Mesodermal cell (in vitro differentiated cells): ENCODE measurements around the gene OTOL1.
"Not testable (repeated sequence)": the region's sequence is repeated elsewhere in the genome, so short reads cannot be mapped to it uniquely, and the experiment has no call there.

Experiments
- H3K27ac ChIP-seq: 2 replicates; pipeline ENCODE4 v1.7.0; 2013; ENCODE audit warnings: mild to moderate bottlenecking, low read depth, low read length, moderate library complexity; ENCODE audit not compliant: severe bottlenecking
- H3K36me3 ChIP-seq: 2 replicates; pipeline ENCODE4 v1.7.1; 2013; ENCODE audit warnings: mild to moderate bottlenecking, low read length, moderate library complexity; ENCODE audit not compliant: control insufficient read depth, insufficient read depth
- H3K4me1 ChIP-seq: one replicate; pipeline ENCODE4 v1.7.1; 2013; ENCODE audit warnings: mild to moderate bottlenecking, low read length; ENCODE audit not compliant: insufficient read depth, control insufficient read depth, poor library complexity, severe bottlenecking
- H3K4me3 ChIP-seq: 2 replicates; pipeline ENCODE4 v1.7.0; 2013; ENCODE audit warnings: low read length, control low read depth, mild to moderate bottlenecking; ENCODE audit not compliant: insufficient read depth, poor library complexity, severe bottlenecking; ENCODE audit errors: extremely low read depth
- H3K9me3 ChIP-seq: 2 replicates; pipeline ENCODE4 v1.7.1; 2013; ENCODE audit warnings: mild to moderate bottlenecking, low read length, moderate library complexity; ENCODE audit not compliant: control insufficient read depth
- WGBS, 2 experiments: methylation state at CpG; one replicate each; pipeline ENCODE4 v1.1.5; 2013; ENCODE audit warnings: missing lambda C conversion rate in 2 of 2; ENCODE audit not compliant: insufficient coverage in 2 of 2; 5-methylcytosine and 5-hydroxymethylcytosine counted together

The OTOL1 gene

DNA sequence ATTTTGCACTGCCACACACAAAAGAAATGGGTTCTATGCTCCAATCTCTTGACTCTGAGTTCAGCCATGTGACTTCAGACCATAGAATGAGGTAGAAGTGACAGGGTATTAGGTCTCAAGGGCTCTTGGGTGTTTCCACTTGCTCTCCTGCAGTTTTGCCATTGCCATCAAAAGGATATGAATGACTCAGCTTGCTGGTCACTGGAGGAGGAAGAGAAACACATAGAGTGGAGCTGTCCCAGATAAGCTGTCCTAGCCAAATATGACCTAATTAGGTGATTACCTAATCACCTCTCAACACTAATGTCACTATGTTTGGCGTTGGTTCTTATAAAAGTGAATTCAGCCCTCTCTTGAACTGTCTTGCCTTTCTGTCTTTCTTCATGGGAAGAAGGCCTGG is 8.3 kb upstream of the OTOL1 start:
- not testable (repeated sequence) for H3K4me1 ChIP-seq, H3K27ac ChIP-seq, H3K9me3 ChIP-seq, H3K36me3 ChIP-seq, H3K4me3 ChIP-seq
- no CpG with 5 or more reads among the region's 1 CpG for WGBS, 2 experiments

DNA sequence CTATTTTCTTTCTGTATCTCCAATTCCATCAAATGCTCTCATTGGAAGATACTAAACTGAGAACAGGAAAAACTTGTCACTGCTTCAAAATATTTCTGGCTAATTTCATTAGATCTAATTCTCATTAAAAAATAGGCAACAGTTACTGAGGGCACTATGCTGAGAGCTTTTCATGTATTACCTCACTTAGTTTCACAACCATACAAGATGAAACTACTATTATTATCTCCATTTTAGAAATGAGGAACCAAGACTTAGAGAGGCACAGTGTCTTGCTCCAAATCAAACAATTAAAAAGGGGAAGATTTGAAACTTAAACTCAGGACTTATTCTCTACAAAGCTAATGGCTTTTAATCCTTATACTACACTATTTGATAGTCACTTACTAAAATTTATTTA is 7.2 kb upstream of the OTOL1 start:
- Histone ChIP-seq H3K4me1 (no peaks in the 10 kb centered on the region), H3K9me3 (no peaks in the 10 kb centered on the region), H3K4me3 (no peak overlapping the region), H3K36me3 (no peaks in the 10 kb centered on the region), H3K27ac (no peak overlapping the region)

GRCh38 chr3:161490845-161491244 is 5.8 kb upstream of the OTOL1 start:
- not testable (repeated sequence) for H3K27ac ChIP-seq, H3K4me1 ChIP-seq, H3K4me3 ChIP-seq, H3K9me3 ChIP-seq, H3K36me3 ChIP-seq
- 100% methylated on average over 1 of the region's 1 CpG for WGBS, 2 experiments

DNA sequence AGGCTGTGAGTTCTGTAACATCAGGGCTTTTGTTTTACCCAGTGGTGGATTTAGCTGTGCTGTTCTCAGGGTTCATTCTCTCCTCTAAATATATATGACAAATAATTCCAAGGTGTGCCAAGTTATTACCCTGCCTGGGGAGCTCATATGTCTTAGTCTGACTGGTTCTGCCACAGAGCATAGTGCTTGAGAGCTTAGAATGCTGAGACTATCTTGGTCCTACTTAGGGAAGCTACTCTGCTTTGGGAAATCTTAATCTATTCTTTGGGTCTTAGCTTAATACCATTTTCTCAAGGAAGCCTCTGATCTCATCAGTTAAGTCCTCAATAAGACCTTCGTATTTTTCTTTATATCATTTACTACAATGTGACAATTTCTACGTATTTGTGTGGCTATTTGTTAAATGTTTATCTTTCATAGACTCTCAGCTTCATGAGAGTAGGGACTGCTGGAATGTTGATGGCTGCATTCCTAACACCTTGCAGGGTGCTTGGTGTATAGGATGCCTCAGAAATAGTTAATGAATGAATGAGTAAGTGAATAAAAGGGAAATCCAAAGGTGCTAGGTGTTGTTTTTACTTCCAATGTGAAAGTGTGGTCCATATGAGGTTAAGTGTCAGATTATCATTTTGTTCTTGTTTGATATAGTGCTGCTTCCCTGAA is 1.8 kb downstream of the OTOL1 start:
- WGBS, 2 experiments = no CpG with 5 or more reads among the region's 2 CpGs
- Histone ChIP-seq H3K27ac (no peak overlapping the region), H3K4me3 (no peak overlapping the region), H3K9me3 (peaks cover 7% of the 10 kb centered on the region), H3K4me1 (no peaks in the 10 kb centered on the region), H3K36me3 (no peaks in the 10 kb centered on the region)

DNA sequence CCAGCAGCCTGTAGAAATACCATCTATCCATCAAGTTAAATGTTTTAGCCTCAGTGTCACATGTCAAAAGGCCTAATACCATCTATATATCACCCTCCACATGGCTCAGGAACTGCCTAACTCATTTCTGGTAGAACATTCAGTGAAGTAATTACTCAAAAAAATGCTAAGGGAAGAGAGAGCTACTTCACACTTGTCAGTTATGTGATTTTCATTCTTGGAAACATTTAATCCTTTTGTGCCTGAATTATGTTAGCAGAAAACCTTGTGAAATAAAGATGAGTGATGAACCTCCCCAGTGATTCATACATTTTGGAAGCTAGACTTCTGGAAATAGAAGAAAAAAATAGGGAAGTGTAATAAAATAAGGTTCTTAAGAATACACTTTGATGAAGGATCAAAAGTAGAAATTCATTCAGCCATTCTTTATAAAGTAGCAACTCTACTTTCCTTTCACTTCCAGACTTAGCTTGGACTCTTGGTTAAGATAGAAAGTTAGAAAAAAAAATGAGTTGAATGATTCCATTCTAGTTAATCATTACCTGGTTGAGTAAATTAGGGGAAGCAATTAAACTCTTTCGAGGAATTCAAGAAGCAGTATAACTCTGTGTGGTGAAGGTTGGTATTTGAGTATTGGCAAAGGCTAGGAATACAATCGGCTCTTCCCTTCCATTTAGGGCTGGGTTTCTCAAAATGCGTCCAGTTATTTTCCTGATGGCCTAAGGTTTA is 3.6 kb downstream of the OTOL1 start:
- H3K36me3 ChIP-seq = no peaks in the 10 kb centered on the region
- no peak overlapping the region for H3K4me3 ChIP-seq
- 90 to 92% methylated on average over 3 of the region's 3 CpGs for WGBS, 2 experiments
- no peak overlapping the region for H3K27ac ChIP-seq
- H3K9me3 ChIP-seq = peaks cover under 1% of the 10 kb centered on the region
- no peaks in the 10 kb centered on the region for H3K4me1 ChIP-seq

GRCh38 chr3:161503271-161503670 is 6.7 kb downstream of the OTOL1 start:
- H3K4me3 ChIP-seq = no peak overlapping the region
- no peak overlapping the region for H3K27ac ChIP-seq
- H3K4me1 ChIP-seq = no peaks in the 10 kb centered on the region
- WGBS, 2 experiments = 90 to 97% methylated on average over 6 to 8 of the region's 8 CpGs
- H3K36me3 ChIP-seq = no peaks in the 10 kb centered on the region
- no peaks in the 10 kb centered on the region for H3K9me3 ChIP-seq

DNA sequence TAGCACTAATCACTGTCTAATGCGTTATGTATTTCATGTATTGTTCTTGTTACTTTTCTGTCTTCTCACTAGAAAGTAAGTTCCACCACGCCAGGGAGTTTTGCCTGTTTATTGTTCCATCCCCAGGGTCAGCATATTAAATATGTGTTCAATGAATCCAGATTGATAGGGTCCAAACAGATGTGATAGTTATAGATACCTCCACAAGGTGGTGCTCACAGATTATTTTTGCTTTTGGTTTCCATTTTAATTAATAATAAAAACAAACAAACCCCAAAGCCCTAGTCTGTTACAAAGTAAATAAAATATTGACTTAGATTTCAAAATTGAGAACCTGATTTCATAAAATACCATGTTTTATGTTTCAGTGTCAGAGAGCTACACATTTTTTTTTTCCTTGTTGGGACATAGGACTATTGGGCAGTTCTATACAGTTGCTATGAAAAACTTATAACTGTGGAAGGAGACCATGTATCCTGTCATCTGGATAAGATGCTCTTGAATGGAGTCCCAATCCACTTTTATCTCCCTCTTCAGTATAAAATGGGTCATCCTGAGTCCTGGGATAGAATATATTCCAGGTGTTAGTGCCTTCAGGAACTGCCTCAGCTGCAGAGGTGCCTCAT is 12.4 kb downstream of the OTOL1 start:
- WGBS, 2 experiments = no CpG with 5 or more reads among the region's 2 CpGs
- H3K4me3 ChIP-seq = no peak overlapping the region
- H3K27ac ChIP-seq = no peak overlapping the region
- no peaks in the 10 kb centered on the region for H3K36me3 ChIP-seq
- H3K4me1 ChIP-seq = no peaks in the 10 kb centered on the region
- no peaks in the 10 kb centered on the region for H3K9me3 ChIP-seq

DNA sequence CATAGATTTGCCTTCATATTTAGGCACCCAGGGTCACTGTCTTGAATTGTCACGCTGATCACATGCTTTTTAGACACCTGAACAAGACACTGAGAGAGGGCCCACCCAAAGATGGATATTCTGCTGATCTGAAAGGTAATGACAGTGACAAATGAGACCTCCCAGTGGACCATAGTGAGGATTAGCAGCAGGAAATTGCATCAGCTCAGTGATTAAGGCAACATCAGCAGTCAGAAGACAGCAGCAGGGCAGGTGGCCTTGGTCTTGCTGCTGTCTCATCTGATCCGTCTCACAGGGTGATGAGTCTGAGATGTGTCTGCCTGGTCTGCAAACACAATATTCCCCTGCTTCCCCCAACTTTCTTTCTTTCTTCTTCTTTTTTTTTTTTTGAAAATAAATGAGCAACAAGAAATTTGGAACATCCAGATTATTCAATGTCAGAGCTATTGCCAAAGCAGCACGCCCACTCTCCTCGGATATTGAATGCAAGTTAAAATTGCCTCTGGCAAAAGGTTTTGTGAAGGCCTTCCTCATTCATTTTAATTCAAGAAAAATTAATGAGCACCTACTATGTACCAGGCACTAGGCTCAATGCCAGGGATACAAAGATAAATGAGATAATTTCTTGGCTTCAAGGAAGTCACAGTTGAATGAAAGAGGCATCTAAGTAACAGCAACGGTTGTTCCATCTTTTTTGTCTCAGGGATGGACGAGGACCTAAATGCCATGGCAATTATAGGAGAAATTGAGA is 14.1 kb downstream of the OTOL1 start:
- no peak overlapping the region for H3K4me3 ChIP-seq
- 91 to 94% methylated on average over 5 of the region's 6 CpGs for WGBS, 2 experiments
- no peak overlapping the region for H3K27ac ChIP-seq
- H3K4me1 ChIP-seq = no peaks in the 10 kb centered on the region
- no peaks in the 10 kb centered on the region for H3K36me3 ChIP-seq
- no peaks in the 10 kb centered on the region for H3K9me3 ChIP-seq

- Histone ChIP-seq H3K4me3 (no peak overlapping the region), H3K36me3 (no peaks in the 10 kb centered on the region), H3K4me1 (no peaks in the 10 kb centered on the region), H3K27ac (no peak overlapping the region), H3K9me3 (no peaks in the 10 kb centered on the region)
- WGBS, 2 experiments = no CpG with 5 or more reads among the region's 1 CpG
These were observed 27.3 kb downstream of the OTOL1 start for GRCh38 chr3:161523916-161524315.

DNA sequence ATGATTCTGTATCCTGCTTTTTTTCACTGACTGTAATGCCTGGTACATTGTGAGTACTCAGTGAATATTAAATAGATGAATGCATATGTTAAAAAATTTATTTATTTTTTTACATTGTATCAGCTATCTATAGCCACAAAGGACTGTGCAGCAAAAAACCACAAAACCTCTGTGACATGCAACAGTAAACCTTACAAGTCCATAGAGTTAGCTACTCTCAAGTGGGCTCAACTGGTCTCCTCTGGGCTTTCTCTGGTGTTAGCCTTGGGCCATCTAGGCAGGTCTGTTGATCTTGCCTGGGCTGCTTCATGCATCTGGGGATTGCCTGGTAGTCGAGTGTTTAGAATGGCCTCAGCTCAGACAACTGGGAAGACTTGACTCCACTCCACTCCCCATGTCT is 35.3 kb downstream of the OTOL1 start:
- no peak overlapping the region for H3K4me3 ChIP-seq
- H3K4me1 ChIP-seq = no peaks in the 10 kb centered on the region
- no CpG with 5 or more reads among the region's 1 CpG for WGBS, 2 experiments
- H3K9me3 ChIP-seq = no peaks in the 10 kb centered on the region
- no peaks in the 10 kb centered on the region for H3K36me3 ChIP-seq
- H3K27ac ChIP-seq = no peak overlapping the region
